Measurements from ENCODE around the gene RANBP9. TPM values are rescaled to one million over a fixed set of nuclear protein-coding genes. Genes with fewer than 3 reads are reported as not detected.

The RANBP9 gene
- total and polyA plus RNA-seq, 9 of the 15 experiments (the other 6 are each of a cell fraction or from before 2014, with no cell fraction given): 27.5 to 130 (median 61.5) TPM

GRCh38 chr6:13624871-13625288 is 86.8 kb downstream of the RANBP9 start (continued):
- TF ChIP-seq SMARCB1 (IDR thresholded peaks at IDR 0.05; ENCODE audit: insufficient read length, low read depth) (no peak), DNMT1 (IDR thresholded peaks at IDR 0.05) (no peak), DPF2 (IDR thresholded peaks at IDR 0.05) (no peak), SIN3A (IDR thresholded peaks at IDR 0.05; ENCODE audit: borderline replicate concordance in 2 of 2, control insufficient read depth in 1 of 2, low read depth in 2 of 2, low read length in 2 of 2) (no peak), HSF4 (CRISPR knock-in tag; IDR thresholded peaks at IDR 0.05; ENCODE audit: borderline replicate concordance) (no peak), U2AF1 (optimal IDR thresholded peaks at IDR 0.05; ENCODE audit: low read depth, low read length) (no peak), TOE1 (IDR thresholded peaks at IDR 0.05; ENCODE audit: borderline replicate concordance) (peak; percentile 35; the same call in 1 of the 2 replicates), TOE1 (CRISPR knock-in tag; IDR thresholded peaks at IDR 0.05; ENCODE audit: borderline replicate concordance, low read depth) (no peak), MLLT1 (IDR thresholded peaks at IDR 0.05) (no peak), SMAD3 (CRISPR knock-in tag; conservative IDR thresholded peaks at IDR 0.05) (no peak), ZFP30 (CRISPR knock-in tag; IDR thresholded peaks at IDR 0.05; ENCODE audit: borderline replicate concordance) (no peak), ZNF592 (IDR thresholded peaks at IDR 0.05) (peak; percentile 41; the same call in 1 of the 2 replicates), PRDM10 (IDR thresholded peaks at IDR 0.05; ENCODE audit: partially characterized antibody) (no peak), SMARCC2 (IDR thresholded peaks at IDR 0.05; ENCODE audit: low read depth) (no peak), RBM14 (IDR thresholded peaks at IDR 0.05; ENCODE audit: borderline replicate concordance, insufficient read depth, low read depth, low read length) (no peak), MED1 (CRISPR knock-in tag; IDR thresholded peaks at IDR 0.05; ENCODE audit: borderline replicate concordance) (no peak)
- TF ChIP-seq, protein P1, sequence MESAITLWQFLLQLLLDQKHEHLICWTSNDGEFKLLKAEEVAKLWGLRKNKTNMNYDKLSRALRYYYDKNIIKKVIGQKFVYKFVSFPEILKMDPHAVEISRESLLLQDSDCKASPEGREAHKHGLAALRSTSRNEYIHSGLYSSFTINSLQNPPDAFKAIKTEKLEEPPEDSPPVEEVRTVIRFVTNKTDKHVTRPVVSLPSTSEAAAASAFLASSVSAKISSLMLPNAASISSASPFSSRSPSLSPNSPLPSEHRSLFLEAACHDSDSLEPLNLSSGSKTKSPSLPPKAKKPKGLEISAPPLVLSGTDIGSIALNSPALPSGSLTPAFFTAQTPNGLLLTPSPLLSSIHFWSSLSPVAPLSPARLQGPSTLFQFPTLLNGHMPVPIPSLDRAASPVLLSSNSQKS (CRISPR knock-in tag; IDR thresholded peaks at IDR 0.05): no peak

Measured in K562 (cell line).